HL-60 (cell line): Measurements from ENCODE around the gene C2CD4D.

Experiments
- CTCF ChIP-seq: IDR thresholded peaks from one replicate; pipeline ENCODE4 v1.5.1; 2011; ENCODE audit warnings: low read length, control low read depth, inconsistent platforms; ENCODE audit not compliant: insufficient read depth
- GABPA ChIP-seq: IDR thresholded peaks from 2 replicates; pipeline ENCODE4 v1.6.1; 2012; ENCODE audit warnings: low read depth
- POLR2AphosphoS5 ChIP-seq: IDR thresholded peaks from 2 replicates; pipeline ENCODE4 v1.6.1; 2012; ENCODE audit warnings: low read depth
- REST ChIP-seq: IDR thresholded peaks from 2 replicates; pipeline ENCODE4 v1.6.1; 2012; ENCODE audit warnings: low read depth; ENCODE audit not compliant: insufficient replicate concordance

DNA sequence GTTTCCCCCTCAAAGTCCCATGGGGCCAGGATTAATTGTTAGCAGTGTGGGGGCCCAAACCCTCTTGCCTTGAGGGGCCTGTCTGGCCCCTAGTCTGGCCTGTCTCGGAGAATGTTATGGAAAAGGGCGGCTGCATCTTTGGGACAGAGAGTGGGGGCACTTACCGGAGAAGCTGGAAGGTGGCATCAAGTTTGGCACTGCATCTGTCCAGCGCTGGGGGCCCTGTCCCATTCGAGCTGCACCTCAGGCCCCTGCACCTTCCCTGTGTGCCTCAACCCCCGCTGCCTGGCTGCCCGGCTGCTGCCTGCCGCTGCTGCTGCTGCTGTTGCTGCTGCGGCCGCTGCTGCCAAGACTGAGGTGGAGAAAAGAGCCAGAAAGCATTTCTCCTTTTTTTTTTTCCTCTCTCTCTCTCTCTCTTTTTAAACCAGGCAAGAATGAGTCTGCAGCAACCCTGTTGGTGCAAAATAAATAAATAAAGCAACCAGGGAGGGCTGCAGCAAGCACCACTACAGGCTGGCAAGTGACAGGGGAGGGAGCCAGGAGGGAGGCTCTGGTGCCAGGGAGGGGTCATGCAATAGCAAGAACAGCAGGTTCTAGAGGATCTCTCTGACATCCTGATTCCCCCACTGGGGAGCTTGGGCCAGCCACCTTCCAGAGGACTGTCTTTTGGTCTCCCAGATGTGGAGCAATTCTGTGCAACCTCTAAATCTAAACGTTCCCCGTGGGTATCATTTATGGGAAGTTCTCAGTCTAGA is 34.4 kb downstream of the C2CD4D start, which contains the start of gene LINGO4:
- TF ChIP-seq CTCF, result no peak
- no peak for TF ChIP-seq REST
- TF ChIP-seq POLR2AphosphoS5, result no peak
- TF ChIP-seq GABPA, result no peak
